Stimulated activated CD8-positive, alpha-beta memory T cell treated with anti-CD3 and anti-CD28 coated beads, Interleukin-15, amount 100 ng/mL, for 4 hours (primary cell): ENCODE results near the gene KIF26A.
"Not testable (repeated sequence)": the region's sequence is repeated elsewhere in the genome, so short reads cannot be mapped to it uniquely, and the experiment has no call there.

Experiments used
- DNase-seq, 2 donors: peaks; one replicate each; pipeline ENCODE4 v3.0.0-alpha.2; 2020; ENCODE audit warnings: low read depth in 2 of 2

The KIF26A gene

DNA sequence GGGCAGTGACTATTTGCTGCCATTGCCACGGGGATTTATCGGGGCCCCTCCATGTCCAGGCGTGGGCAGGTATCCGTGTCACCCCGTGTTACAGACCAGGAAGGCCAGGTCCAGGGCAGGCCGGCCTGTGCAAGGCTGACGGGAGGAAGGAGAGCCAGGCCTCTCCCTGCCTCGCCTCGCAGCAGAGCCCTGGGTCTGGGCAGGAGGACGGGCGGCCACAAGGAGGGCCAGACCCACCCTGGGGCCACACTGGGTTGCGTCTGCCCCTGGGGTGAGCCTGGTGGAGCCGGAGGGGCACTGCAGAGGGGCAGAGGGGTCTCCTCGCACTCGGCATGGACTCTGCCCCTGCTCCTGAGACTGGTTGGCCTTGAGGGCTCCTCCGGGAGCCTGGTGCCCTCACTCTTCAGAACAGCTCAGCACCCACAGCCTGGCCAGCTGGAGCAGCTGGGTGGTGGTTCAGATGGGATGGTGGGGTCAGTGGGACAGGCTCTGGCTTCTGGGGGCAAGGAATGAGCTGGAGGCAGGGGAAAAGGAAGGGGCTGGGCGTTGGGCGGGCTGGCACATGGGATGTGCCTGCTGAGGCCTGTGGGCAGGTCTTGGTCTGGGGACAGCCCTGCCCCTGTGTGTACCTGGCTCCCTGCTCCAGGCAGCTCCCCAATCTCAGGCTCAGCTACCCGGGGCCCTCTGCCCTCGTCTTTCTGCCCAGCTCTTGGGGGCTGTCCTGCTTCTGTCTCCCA, 53.9 kb downstream of the KIF26A start:
- no peak for DNase-seq

DNA sequence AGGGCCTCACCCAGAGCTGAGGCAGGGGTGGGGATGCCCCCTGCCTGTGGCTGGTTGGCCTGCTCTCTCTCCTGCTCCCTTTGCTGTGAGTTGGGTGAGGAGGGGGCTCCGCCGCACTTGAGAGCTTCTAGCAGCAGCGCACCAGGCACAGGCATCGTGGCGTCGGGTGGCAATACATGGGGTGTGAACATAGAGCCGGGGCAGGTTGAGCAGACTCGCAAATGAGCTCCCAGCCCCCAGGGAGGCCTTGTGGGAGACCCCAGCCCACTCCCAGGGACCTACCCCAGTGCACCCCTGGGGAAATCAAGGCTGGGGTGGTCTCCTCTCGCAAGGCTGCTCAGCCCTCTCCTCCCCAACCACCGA, 54.5 kb downstream of the KIF26A start:
- DNase-seq, result no peak

DNA sequence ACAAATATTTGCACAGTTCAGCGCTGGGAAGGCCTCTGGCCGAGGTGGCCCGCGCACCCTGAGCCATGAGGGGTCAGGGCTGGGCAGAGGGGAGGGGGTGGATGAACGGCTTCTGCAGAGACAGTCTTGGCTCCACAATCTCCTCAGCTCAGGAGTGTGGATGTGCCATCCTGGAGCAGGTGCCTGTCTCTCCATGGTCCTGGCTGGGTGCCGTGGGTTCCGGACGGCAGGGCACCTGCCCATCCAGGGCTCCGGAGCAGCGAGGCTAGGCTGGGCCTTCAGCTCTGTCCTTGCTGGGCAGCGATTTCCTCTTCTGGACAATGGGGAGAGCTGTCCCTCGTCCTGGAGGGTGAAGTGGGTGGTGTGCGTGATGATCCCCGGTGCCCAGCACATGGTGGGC, 55.6 kb downstream of the KIF26A start:
- DNase-seq, result no peak

DNA sequence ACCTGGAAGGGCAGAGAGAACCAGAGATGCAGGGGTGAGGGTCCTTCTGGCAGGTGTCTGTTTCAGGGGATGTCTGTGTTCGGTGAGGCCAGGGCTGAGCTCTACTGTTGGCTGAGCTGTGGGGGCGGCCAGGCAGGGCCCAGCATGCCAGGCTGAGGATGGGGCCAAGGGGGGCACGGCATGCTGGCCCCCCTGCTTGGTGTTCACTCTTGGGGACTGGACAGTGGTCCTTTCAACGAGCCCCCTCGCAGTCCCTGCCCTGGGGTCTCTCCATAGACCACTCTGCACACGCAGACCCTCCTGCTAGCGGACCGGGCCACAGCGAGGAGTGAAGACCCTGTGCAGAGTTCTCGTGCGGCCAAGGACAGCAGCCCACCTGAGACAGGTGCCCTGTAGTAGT, 56.3 kb downstream of the KIF26A start:
- no peak for DNase-seq

DNA sequence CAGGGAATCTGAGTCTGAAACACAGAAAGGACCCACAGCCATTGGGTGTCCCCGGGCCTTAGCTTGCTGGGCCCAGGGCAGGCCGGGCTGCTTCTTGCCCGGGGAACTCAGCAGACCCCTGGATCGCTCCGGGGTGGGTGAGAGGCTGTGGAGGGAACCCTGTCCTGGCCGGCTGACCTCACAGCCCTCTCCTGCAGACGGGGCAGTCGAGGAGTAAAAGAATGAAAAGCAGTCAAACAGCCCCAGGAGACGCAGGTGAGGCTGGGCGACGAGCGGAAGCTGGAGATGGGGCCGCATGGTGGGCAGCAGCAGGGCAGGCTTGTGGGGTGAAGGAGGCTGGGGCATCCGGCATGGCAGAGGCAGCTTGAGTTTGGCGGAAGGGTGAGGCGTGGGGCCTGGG, 57.0 kb downstream of the KIF26A start:
- DNase-seq, result no peak

DNA sequence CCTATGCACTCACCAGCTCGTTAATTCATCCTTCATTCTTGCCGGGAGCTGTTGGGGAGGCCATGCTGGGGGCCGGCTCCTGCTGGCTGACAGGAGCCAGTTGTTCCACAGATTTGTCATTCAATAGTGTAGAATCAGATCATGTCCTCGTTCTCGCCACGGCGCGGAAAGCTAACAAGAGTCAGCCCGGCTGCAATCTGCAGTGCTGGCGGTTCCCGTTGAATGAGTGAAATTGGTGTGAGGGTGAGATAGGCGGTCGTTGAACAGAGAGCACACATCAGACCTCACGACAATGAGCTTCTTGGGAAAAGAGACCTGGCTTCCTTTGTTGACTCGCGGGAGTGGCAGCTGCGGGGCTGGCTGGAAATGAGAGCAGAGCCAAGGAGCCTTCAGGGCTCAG, 57.5 kb downstream of the KIF26A start:
- DNase-seq, result no peak

DNA sequence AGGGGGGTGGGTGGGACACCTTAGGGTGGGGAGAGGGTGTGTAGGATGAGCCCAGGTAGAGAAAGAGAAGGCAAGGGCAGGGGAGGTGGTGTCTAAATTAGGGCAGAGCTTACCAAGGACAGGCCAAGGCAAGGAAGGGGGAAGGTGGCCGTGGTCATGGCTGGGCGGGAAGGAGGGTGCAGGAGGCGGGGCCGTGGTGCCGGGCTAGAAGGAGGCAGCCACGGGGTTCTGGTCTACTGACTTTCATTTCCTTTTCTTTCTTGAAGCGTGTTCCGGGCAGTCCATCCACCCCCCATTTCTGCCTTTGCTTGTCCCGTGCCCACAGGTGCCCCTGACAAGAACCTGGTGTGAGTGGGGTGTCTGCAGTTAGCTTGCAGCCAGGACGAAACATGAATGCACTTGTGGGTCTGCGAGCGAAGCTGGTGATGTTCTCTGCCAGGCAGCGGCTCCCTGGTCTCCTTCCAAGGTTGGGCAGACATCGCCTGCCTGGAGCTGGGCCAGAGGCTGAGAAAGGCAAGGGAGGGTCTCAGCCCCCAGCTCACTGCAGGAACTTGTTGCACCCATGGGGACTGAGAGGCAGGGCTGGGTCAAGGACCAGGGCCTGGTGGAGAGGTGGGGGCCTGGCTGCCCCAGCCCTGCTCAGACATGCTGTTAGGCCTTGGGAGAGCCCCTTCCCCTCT, 58.2 kb downstream of the KIF26A start:
- no peak for DNase-seq

DNA sequence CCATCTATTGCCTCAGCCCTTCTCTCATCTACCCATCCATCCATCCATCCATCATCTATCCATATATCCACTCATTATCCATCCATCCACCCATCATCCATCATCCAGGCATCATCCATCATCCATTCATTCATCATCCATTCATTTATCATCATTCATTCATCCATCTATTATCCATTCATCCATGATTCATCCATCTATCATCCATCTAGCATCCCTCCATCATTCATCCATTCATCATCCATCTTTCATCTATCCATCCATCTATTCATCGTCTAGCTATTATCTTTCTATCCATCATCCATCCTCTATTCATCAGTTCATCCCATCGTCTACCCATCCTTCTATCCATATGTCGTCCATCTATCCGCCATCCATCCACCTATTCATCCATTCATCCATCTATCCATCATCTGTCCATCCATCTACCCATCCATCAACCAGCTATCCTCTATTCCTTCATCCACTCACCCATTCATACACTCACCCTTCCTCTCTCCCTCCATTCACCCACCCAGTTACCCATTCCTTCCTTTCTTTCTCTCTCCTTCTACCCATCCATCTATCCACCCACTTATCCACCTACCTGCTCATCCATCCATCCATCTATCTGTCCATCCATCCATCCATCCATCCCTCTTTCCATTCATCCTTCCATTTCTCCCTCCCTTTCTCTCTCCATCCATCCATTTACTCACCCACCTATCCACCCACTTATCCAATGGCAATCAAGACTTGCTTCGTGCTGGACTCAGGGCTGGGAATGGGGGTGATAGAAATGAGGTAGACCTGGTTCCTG, 59.3 kb downstream of the KIF26A start:
- no peak for DNase-seq

DNA sequence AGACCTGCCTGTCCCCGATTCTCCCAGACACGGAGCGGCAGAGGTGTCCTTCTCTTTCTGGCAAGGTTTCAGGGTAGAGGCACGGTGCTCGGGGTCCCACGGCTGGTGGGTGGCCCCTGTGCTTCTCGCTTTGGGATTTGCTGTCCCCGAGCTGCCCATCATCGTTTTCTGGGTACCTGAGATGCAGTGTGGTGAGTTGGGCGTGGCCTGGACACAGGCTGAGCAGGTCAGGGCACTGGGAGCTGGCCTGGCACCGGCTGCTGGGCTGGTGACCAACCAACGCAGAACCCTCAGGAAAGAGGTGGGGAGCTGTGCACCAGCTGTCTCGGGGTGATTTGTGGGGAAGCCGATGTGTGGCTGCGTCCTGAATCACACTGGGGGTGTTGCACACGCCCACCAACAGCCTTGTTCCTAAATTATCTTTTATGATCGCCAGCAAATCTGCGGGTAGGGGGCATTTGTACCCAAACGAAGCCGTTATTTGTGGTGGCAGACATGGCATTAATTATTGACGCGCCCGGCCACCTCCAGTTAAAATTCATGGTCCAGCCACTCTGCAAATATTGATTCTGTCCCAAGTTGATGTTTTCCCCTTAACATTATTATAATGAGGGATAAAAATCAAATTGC, 61.0 kb downstream of the KIF26A start:
- no peak for DNase-seq

DNA sequence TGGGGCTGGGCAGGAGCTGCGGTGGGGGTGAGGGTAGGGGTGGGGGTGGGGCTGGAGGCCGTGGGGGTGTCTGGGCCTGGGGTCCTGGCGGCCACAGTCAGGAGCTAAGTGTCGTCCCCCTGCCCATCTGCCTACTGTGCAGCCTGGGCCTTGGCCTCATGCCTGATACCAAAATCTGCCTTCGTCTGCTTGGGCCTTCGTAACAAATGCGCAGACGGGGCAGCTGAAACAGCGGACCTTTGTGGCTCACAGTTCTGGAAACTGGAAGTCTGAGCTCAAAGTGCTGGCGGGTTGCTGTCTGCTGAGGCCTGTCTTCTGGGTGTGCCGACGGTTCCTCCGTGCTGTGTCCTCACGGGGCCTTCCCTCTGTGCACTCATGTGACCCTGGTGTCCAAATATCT, 61.7 kb downstream of the KIF26A start:
- DNase-seq, result no peak

DNA sequence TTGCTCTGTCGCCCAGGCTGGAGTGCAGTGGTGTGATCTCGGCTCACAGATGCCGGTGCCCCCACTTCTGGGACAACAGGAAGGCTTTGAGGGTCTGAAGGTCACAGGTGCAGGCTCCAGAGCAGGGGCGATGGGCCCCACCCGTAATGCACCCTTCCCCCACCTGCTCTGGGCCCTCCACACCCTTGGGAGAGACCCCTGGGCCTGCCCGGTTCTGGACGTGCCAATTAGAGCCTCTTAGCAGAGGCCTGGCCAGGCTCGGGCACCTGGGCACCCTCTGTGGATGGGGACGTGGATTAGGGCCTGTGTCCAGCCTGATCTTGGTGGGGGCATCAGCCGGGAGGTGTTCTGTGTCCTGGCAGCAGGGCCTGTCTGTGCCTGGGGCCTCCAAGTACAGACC, 62.2 kb downstream of the KIF26A start:
- DNase-seq, result no peak

DNA sequence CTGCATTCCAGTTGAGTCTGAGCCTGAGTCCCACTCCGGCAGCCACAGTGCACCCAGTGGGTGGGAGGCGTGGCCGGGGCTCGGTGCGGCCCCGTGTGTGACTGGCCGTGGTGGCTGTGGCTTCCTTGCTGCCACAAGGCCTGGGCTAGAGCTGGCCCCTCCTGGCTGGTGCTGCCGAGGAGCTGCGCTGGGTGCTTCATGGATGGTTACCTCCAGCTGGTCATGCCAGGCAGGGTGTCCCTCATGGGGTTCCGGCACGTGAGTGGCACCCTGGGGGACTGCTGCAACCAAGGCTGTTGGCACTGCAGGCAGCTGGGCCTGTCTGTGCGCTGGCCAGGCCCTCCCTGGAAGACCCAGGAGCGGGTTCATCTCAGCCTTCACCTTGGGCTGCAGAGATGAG, 62.7 kb downstream of the KIF26A start:
- no peak for DNase-seq

DNA sequence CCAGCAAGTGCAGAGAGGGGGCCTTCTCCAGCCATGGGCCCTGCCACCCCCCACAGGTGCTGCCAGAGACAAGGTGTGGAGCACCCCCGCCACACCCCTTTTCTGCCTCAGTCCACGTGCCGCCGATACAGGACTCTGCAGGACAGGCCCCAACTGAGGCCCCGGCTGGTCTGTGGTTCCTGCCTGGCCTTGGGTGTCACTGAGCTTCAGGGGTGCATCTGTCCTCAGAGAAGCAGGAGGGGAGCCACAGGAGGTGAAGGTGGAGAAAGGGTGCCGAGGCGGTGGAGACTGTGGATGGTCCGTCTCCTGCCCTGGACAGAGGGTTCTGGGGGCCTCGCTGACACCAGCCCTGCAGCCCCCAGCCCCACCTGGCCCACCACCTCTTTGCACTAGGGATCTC, 63.1 kb downstream of the KIF26A start:
- DNase-seq, result no peak

DNA sequence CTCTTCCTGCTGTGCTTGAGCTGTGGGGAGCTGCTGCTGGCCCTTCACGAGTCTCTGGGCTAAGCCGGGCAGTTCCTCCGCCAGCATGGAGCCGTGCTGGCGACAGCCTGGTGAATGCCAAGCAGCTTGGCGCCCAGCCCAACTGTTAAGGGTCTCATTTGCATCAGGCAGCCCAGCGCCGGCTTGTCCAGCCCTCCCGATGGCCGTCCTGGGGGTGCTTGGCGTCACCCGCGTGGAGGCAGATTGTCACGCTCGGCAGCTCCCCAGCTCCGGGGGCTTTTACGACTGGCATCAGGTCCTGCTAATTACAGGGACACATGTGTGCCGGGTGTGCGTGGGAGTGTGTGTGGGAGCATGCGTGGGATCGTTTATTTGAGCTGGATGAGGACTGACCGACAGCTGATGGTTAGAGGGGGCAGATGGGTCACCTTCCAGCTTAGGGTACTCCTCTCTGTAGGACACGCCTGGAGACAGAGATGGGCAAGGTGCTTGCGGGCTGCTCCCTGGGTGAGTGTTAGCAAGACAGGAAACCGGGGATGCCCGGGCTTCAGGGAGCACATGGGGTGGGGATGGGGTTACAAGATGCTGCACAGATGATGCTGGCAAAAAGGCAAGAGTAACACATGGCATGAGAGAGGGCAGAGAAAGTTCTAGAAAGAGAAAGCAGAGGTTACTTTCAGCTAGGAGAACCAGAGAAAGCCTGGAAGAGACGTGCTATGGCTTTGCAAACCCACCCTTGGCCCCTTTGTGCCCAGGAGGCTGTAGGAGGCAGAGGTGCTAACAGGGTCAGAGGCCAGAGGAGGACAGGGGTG, 64.1 kb downstream of the KIF26A start:
- no peak for DNase-seq

DNA sequence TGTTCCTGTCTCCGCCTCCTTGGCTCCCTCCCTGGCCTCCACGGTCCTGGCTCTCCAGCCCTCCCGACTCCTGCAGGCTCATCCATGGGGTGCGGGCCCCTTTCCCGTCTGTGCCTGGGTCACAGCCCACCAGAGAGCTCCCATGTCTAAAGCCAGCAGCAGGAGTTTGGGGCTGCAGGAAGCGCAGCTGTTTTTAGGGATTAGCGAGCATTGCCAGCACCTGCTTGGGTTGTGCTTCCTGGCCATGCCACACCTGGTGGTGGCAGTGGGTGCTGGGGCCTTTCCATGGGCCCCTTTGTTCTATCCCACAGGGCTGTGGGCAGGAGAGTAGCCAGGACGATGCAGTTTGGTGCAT, 64.7 kb downstream of the KIF26A start:
- DNase-seq, result no peak

DNA sequence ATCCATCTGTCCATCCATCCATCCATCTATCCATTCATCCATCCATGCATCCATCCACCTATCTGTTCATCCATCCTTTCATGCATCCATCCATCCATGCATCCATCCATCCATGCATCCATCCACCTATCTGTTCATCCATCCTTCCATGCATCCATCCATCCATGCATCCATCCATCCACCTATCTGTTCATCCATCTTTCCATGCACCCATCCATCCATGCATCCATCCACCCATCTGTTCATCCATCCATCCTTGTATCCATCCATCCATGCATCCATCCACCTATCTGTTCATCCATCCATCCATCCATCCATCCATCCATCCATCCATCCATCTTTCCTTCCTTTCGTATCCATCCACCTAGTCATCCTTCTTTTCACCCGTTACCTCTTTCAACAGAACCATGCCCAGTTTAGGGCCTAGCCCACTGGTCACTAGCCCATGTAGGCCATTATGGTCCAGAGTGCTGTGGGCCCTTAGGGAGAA, 66.3 kb downstream of the KIF26A start:
- no peak for DNase-seq

DNA sequence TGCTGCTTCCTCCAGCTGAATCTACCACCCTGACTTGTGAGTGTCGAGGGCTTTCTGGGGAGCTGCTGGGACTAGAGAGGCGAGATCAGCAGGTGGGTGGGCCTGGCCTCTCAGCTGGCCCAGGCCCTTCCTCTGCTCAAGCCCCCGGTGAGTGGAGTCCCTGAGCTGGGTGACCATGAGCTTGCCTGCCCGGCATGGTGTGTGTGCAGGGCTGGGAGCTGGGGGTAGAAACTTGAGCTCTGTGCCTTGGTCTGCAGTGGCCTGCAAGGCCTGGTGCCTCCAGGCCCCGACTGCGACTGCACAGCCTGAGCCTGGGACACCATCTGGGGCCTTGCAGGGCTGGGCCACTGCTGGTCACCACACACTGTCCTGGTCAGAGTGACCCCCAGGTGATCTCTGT, 67.4 kb downstream of the KIF26A start:
- DNase-seq, result no peak

DNA sequence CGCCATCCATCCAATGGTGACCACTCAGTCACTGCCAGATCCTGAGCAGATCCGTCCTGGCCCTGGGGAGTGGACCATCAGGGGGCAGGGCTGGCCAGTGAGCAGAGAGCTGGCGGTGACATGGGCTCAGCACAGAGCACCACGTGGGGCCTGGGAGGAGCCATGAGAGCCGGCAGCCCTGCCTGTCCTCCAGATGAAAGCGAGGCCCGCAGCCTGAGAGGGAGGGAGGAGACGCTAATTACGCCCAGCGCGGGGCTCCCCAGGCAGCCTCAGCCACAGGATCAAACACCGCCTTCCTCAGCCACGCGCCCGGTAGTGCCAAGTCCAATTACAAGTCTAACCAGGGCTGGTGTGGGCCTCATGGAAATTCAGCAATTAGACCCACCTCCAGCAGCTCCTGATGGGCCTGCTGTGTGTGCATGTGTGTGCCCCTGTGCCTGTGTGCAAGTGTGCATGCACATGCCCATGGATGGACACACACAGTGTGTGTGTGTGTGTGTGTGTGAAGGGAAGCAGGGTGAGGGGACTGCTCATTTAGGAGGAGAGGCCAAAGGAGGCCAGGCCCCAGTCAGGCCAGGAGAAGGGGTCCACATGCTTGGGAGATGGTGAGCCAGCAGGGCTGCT, 68.0 kb downstream of the KIF26A start:
- no peak for DNase-seq

DNA sequence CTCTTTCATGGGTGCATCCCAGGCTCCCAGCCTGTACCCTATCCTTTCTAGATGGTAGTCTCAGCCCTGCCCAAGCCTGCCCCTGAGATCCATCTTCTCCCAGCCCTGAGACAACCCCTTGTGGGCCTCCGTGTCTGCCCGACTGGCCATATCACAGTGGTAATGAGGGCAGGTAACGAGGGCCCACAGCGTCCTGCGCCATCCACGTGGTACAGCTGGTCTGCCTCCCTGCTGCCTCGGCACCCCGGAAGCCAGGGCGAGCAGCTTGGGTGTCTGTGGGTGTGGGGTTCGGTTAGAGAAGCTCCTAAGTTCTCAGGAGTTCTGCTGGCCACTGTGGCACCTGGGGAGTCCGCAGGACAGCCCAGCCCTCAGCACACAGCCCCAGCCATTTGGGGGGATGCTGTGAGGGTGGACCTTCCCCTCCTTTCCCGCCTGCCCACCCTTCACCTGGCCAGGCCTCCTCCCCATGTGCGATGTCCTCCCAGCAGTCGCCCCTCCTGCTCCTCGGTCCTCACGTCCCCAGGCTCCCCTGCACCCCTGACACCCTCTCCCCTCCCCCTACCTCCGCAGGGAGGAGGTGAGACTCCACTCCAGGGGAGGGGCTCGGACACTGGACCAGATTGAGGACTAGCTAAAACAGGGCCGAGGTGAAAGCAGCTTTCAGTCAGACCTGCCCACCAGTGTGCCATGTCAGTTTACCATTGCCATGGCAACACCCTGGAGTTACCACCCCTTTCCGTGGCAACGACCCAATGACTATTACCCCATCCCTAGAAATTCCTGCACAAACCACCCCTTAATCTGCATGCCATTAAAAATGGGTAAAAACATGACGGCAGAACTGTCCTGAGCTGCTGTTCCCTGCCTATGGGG, 69.0 kb downstream of the KIF26A start:
- no peak for DNase-seq

DNA sequence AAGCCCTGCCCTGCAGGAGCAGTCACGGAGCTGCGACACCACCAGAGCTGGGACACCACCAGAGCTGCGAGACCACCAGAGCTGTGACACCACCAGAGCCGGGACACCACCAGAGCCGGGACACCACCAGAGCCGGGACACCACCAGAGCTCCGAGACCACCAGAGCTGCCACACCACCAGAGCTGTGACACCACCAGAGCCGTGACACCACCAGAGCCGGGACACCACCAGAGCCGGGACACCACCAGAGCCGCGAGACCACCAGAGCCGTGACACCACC, 69.6 kb downstream of the KIF26A start:
- not testable (repeated sequence) for DNase-seq
